ENCODE measurements around the gene HBP1.

- TF ChIP-seq ELK1 (IDR thresholded peaks at IDR 0.05; ENCODE audit: low read depth, low read length) (no peak), KDM5A (IDR thresholded peaks at IDR 0.05) (no peak), JUNB (IDR thresholded peaks at IDR 0.05) (no peak), CTCF (IDR thresholded peaks at IDR 0.05) (no peak), CEBPB (IDR thresholded peaks at IDR 0.05) (no peak), NR3C1 (IDR thresholded peaks at IDR 0.05) (no peak), MAX (IDR thresholded peaks at IDR 0.05) (no peak), RAD21 (conservative IDR thresholded peaks at IDR 0.05 in 1 of 2, IDR thresholded peaks at IDR 0.05 in 1 of 2) (no peak), CHD2 (IDR thresholded peaks at IDR 0.05; ENCODE audit: low read length, partially characterized antibody) (no peak), POLR2A (IDR thresholded peaks at IDR 0.05; ENCODE audit: low read length) (no peak), POLR2AphosphoS2 (conservative IDR thresholded peaks at IDR 0.05; ENCODE audit: low read length) (no peak), HOXA7 (CRISPR knock-in tag; IDR thresholded peaks at IDR 0.05) (no peak)
Observed at GRCh38 chr7:107196834-107197610, 28.2 kb downstream of the HBP1 start.

Data from A549 (cell line).